GM23338 (cell line): ENCODE data around the gene TCP11L2.

ENCODE experiments used
- CREB1 ChIP-seq: fragments of 250-450 bp; sonication (Bioruptor Pico); IDR thresholded peaks from 2 replicates; pipeline ENCODE4 v1.5.0; 2020; ENCODE audit warnings: low read depth, mild to moderate bottlenecking, moderate library complexity
- CTCF ChIP-seq, 2 experiments: fragments of 200-600 bp in 1 of 2; sonication (generic) in 1 of 2; conservative IDR thresholded peaks; 2 replicates each; pipeline versions ENCODE4 v1.5.1 to v1.6.1; 2016 to 2017; ENCODE audit warnings: antibody characterized with exemption in 2 of 2, low read depth in 2 of 2, mild to moderate bottlenecking in 2 of 2, moderate library complexity in 1 of 2
- ETS1 ChIP-seq: IDR thresholded peaks from 2 replicates; pipeline ENCODE4 v1.6.1; 2016; ENCODE audit warnings: antibody characterized with exemption
- EZH2phosphoT487 ChIP-seq: fragments of 200-600 bp; sonication (generic); IDR thresholded peaks from one replicate; pipeline ENCODE4 v1.8.1; 2018; ENCODE audit warnings: antibody characterized with exemption; ENCODE audit not compliant: unreplicated experiment
- JUNB ChIP-seq: IDR thresholded peaks from one replicate; pipeline ENCODE4 v1.6.1; 2016; ENCODE audit warnings: antibody characterized with exemption; ENCODE audit not compliant: unreplicated experiment
- POLR2AphosphoS5 ChIP-seq: IDR thresholded peaks from 2 replicates; pipeline ENCODE4 v1.6.1; 2016; ENCODE audit warnings: antibody characterized with exemption, low read depth
- REST ChIP-seq: IDR thresholded peaks from one replicate; pipeline ENCODE4 v1.6.1; 2018; ENCODE audit warnings: antibody characterized with exemption; ENCODE audit not compliant: unreplicated experiment
- STAT1 ChIP-seq: IDR thresholded peaks from one replicate; pipeline ENCODE4 v1.6.1; 2016; ENCODE audit warnings: antibody characterized with exemption; ENCODE audit not compliant: unreplicated experiment
- ZNF331 ChIP-seq: fragments of 250-450 bp; sonication (Bioruptor Pico); IDR thresholded peaks from 2 replicates; pipeline ENCODE4 v1.5.0; 2020; ENCODE audit warnings: low read depth, mild to moderate bottlenecking, moderate library complexity
- ZNF462 ChIP-seq: fragments of 250-450 bp; sonication (Bioruptor Pico); IDR thresholded peaks from 2 replicates; pipeline ENCODE4 v1.5.0; 2020; ENCODE audit warnings: mild to moderate bottlenecking, moderate library complexity

GRCh38 chr12:106328735-106329134, 26.2 kb downstream of the TCP11L2 start:
- TF ChIP-seq CTCF (conservative IDR thresholded peaks at IDR 0.05; ENCODE audit: low read depth in 2 of 2) = no peak
- TF ChIP-seq REST = no peak
- no peak for TF ChIP-seq ETS1
- no peak for TF ChIP-seq POLR2AphosphoS5
- no peak for TF ChIP-seq JUNB
- TF ChIP-seq CREB1 (CRISPR knock-in tag) = no peak
- TF ChIP-seq ZNF331 (CRISPR knock-in tag) = no peak
- TF ChIP-seq EZH2phosphoT487 = no peak
- TF ChIP-seq STAT1 = no peak
- TF ChIP-seq ZNF462 (CRISPR knock-in tag) = no peak
